Cortex of kidney (tissue), 1 donor: ENCODE data around the gene MRPS15.
"Not testable (repeated sequence)": the region's sequence is repeated elsewhere in the genome, so short reads cannot be mapped to it uniquely, and the experiment has no call there.

Source experiments
- DNase-seq: peaks from one replicate; lab custom pipeline; 2025; lab: John Stamatoyannopoulos, UW

Gene MRPS15

GRCh38 chr1:36463803-36464604, at the start of gene MRPS15:
TSS of gene MRPS15 (minus strand) at chr1:36464384. CDS start at chr1:36464275, 109 bp downstream.
- DNase-seq = peak; percentile 28

- no peak for DNase-seq
These were observed 48.7 kb upstream of the MRPS15 start for GRCh38 chr1:36512842-36513241.

- no peak for DNase-seq
These were observed 47.9 kb upstream of the MRPS15 start for GRCh38 chr1:36511804-36512798.

GRCh38 chr1:36511220-36511619, 47.0 kb upstream of the MRPS15 start:
- DNase-seq = not testable (repeated sequence)

GRCh38 chr1:36510418-36510817, 46.2 kb upstream of the MRPS15 start:
- no peak for DNase-seq

DNA sequence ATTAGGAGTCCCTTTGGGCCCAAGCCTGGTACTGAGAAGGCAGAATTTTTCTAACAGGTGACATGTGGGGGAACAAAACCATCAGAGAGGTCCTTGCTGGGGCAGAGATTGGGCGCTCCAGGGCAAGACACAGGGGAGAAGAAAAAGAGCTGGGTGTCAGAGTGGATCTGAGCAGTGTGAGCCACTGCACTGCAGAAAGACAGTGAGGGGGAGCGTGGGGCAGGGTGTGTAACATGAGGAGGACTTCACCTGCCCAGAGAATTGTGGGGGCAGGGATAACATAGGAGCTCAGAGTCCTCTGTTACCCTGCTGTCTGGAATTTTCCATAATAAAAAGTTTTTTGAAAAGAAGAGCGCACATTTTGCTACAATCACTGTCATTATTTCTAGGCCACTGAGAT, 44.1 kb upstream of the MRPS15 start:
- DNase-seq = no peak

GRCh38 chr1:36506276-36506920, 42.2 kb upstream of the MRPS15 start:
- DNase-seq = no peak

DNA sequence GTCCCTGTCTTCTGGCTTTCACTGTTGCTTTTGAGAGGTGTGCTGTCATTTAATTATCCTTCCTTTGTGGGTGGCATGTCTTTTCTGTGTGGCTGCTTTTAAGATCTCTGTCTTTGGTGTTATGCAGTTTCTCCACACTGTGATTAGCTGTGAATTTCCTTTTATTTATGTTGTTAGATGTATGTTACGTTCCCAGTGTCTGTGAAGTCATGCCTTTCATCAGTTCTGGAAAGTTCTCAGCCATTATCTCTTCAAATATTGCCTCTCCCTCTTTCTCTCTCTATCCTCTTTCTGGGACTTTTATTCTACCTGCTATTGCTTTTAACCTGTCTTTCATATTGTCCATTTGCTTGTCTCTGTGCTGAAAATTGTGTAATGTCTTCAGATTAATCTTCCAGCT, 39.5 kb upstream of the MRPS15 start:
- DNase-seq = no peak

DNA sequence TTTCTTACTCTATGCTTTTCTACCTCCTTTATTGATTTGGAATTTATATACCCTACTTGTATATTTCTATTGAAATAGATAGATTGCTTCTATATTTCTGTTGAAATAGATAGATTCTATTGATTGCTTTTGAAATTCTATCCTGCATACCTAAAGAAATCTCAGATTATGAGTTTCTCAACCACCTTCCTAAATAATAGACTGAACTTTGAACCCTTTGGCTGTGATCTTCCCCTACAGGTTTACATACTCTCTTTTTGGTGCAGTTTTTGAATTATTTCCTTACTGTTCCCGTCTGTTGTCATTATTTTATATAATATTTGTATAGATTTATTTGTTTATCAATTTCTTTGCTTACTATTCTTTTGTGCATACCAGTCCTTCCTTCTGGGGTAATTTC, 39.0 kb upstream of the MRPS15 start:
- no peak for DNase-seq

GRCh38 chr1:36502616-36503015, 38.4 kb upstream of the MRPS15 start:
- no peak for DNase-seq

- not testable (repeated sequence) for DNase-seq
These were observed 37.7 kb upstream of the MRPS15 start for GRCh38 chr1:36501911-36502310.

DNA sequence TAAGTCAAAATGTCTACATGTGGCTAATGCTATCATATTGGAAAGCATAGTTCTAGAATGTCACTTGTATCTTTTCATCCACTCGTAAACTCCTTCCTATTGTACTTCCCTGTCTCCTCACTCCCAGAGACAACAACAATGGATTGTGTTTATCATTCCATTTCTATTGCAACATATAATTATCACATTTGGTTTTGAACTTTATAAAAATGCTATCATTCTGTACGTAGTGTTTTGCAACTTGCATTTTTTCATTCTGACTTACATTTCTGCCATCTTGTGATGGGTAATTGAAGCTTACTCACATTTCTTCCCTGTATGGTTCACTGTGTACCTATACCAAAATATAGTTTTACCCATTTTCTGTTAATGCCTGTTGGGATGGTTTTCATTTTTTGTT, 33.0 kb upstream of the MRPS15 start:
- no peak for DNase-seq

DNA sequence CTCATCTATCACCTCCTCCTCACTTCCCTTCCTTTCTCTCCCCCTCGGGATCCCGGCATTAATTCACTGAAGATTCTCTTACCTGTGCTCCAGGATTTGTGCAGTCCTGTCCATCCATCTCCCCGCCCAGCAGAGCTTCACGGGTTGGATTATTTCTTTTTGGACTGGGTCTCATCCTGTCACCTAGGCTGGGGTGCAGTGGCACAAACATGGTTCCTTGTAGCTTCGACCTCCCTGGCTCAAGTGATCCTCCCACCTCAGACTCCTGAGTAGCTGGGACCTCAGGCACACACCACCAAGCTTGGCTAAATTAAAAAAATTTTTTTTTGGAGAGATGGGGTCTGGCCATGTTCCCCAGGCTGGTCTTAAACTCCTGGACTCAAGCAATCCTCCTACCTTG, 30.8 kb upstream of the MRPS15 start:
- DNase-seq = no peak

DNA sequence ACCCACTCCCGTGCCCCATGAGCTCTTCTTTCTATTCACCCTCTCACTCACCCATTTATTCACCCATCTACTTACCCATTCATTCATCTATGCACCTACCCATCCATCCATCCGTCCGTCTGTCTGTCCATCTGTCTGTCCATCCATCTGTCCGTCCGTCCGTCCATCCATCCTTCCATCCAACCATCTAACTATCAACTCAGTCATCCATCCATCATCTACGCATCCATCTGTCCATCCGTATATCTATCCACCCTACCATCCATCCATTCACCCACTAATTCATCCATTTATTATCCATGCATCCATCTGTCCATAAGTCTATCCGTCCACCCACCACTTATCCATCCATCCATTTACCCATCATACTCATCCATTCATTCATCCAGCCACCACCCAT, 29.3 kb upstream of the MRPS15 start:
- no peak for DNase-seq

GRCh38 chr1:36492491-36492890, 28.3 kb upstream of the MRPS15 start:
- DNase-seq = no peak

GRCh38 chr1:36489258-36490051, 25.3 kb upstream of the MRPS15 start:
- not testable (repeated sequence) for DNase-seq

GRCh38 chr1:36487906-36488305, 23.7 kb upstream of the MRPS15 start:
- no peak for DNase-seq

GRCh38 chr1:36487336-36487725, 23.1 kb upstream of the MRPS15 start:
- DNase-seq = not testable (repeated sequence)

DNA sequence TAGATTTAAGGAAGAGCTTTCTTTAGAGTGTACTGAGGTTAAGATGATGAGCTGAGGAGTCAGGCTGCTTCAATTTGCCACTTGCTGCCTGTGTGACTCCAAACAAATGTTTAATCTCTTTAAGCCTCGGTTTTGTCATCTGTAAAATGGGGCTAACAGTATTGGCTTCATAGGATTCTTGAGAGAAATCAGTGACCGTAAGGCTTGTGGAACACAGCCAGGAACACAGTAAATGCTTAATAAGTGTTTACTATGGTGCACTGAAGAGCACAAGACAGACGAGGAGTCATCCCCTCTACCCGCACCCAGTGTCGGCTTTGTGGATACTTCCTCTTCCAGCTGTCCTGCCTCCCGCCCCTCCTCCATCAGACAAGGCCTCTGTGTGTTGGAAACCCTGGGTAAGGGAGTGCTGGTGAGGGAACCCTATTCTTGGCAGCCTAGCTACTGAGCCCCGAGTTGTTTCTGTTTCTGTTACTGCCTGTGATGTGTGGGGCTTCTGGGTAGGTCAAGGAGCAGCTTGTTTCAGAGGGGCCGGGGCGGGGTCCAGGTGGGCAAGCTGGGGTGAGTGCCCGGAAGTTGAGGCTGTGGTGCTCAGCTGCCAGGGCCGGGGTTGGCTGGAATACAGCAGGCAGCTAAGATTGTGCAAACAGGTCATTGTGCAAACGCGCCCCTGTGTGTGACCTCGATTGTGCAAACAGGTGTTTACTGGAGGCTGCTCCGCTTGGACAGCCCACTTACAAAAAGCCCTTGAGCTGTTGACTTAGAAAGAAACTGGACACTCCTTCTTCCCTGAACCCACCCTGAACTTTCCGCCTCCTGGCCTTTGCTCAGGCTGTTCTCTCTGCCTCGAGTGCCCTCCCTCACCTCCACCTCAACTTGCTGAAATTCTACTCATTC, 22.5 kb upstream of the MRPS15 start:
- DNase-seq = no peak

- DNase-seq = no peak
These were observed 21.9 kb upstream of the MRPS15 start for GRCh38 chr1:36486093-36486438.

GRCh38 chr1:36484099-36484498, 19.9 kb upstream of the MRPS15 start:
- no peak for DNase-seq
